Body of pancreas (tissue), 4 donors: ENCODE results near the gene ZNF37A. TPM values are rescaled to one million over a fixed set of nuclear protein-coding genes. Genes with fewer than 3 reads are reported as not detected.

ENCODE experiments used
- ATAC-seq: fragments of 150-250 bp; one replicate; pipeline ENCODE4 v1.9.1; 2016
- DNase-seq, 4 donors: peaks; one replicate each; pipeline ENCODE4 v3.0.0-alpha.2; 2019
- H3K27ac ChIP-seq, 4 donors: fragments of 200-600 bp; sonication (generic); 1 replicate in 3 of 4; 2 replicates in 1 of 4; pipeline versions ENCODE4 v1.5.1 to v1.6.1; 2016 to 2019; ENCODE audit warnings: mild to moderate bottlenecking in 1 of 4, mixed read lengths in 1 of 4, moderate library complexity in 1 of 4
- H3K27me3 ChIP-seq, 2 donors: fragments of 200-600 bp; sonication (generic); one replicate each; pipeline ENCODE4 v1.6.0; 2016; ENCODE audit warnings: mild to moderate bottlenecking in 1 of 2
- H3K36me3 ChIP-seq, 2 donors: fragments of 200-600 bp; sonication (generic); replicated peaks in 1 of 2; 2 replicates each; pipeline ENCODE4 v1.5.1; 2016; ENCODE audit warnings: low read depth in 2 of 2; ENCODE audit not compliant: insufficient read depth in 1 of 2
- H3K4me1 ChIP-seq: fragments of 200-600 bp; sonication (generic); one replicate; pipeline ENCODE4 v1.6.0; 2016
- H3K4me3 ChIP-seq, 2 donors: fragments of 200-600 bp; sonication (generic); 1 replicate in 1 of 2; 2 replicates in 1 of 2; pipeline ENCODE4 v1.5.1; 2016 to 2019
- H3K9me3 ChIP-seq, 3 donors: fragments of 200-600 bp; sonication (generic); 1 replicate in 2 of 3; 2 replicates in 1 of 3; pipeline ENCODE4 v1.5.1; 2016
- POLR2A ChIP-seq, 3 donors: fragments of 450-650 bp; IDR thresholded peaks; one replicate each; pipeline ENCODE4 v1.6.1; 2016; ENCODE audit warnings: antibody characterized with exemption in 3 of 3, mild to moderate bottlenecking in 2 of 3
- WGBS, 2 donors: methylation state at CpG; one replicate each; pipeline ENCODE4 v1.1.5; 2017; 5-methylcytosine and 5-hydroxymethylcytosine counted together
- intact Hi-C: fragments of 100-400 bp; cut with DNase I; formaldehyde crosslinking; loops from one replicate; pipeline ENCODE4 v1.15.1; 2023
- total RNA-seq, 2 donors: library from RNA; depleted of rRNA; stranded (reverse); fragments of >200 nt; gene quantifications; one replicate each; pipeline ENCODE4 v1.1.0, GENCODE V29; 2016
- TF ChIP-seq, protein P1 (sequence below), 7 experiments: fragments of 450-650 bp in 4 of 7; fragments of 200-600 bp in 3 of 7; sonication (generic) in 3 of 7; IDR thresholded peaks; one replicate each; pipeline ENCODE4 v1.5.1; 2016 to 2019; ENCODE audit warnings: antibody characterized with exemption in 7 of 7

Gene ZNF37A
- total RNA-seq, 2 donors from 2014 or later: 21.4 to 23.3 TPM

- 5 to 6% methylated on average over 15 to 16 of the region's 16 CpGs for WGBS, 2 donors
- Histone ChIP-seq H3K9me3 (no peaks in the 10 kb centered on the region), H3K27ac (peak overlapping the region; percentile 86 to 91 (median 88)), H3K27me3 (no peaks in the 10 kb centered on the region), H3K36me3 (peaks cover 0 to 13% of the 10 kb centered on the region in 2 donors), H3K4me1 (peaks cover 18% of the 10 kb centered on the region), H3K4me3 (peak overlapping the region; percentile 63 to 88)
- intact Hi-C loops: loop anchor here (10.0 kb wide), 1 partner anchor 89 kb away; no protein-coding TSS in a partner anchor
- ATAC-seq (peak; percentile 36), DNase-seq (no peak)
- TF ChIP-seq POLR2A (IDR thresholded peaks at IDR 0.05): no peak
- TF ChIP-seq, protein P1, sequence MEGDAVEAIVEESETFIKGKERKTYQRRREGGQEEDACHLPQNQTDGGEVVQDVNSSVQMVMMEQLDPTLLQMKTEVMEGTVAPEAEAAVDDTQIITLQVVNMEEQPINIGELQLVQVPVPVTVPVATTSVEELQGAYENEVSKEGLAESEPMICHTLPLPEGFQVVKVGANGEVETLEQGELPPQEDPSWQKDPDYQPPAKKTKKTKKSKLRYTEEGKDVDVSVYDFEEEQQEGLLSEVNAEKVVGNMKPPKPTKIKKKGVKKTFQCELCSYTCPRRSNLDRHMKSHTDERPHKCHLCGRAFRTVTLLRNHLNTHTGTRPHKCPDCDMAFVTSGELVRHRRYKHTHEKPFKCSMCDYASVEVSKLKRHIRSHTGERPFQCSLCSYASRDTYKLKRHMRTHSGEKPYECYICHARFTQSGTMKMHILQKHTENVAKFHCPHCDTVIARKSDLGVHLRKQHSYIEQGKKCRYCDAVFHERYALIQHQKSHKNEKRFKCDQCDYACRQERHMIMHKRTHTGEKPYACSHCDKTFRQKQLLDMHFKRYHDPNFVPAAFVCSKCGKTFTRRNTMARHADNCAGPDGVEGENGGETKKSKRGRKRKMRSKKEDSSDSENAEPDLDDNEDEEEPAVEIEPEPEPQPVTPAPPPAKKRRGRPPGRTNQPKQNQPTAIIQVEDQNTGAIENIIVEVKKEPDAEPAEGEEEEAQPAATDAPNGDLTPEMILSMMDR (IDR thresholded peaks at IDR 0.05): no peak
Observed at GRCh38 chr10:38093816-38094157, 350 bp upstream of the ZNF37A start.

DNA sequence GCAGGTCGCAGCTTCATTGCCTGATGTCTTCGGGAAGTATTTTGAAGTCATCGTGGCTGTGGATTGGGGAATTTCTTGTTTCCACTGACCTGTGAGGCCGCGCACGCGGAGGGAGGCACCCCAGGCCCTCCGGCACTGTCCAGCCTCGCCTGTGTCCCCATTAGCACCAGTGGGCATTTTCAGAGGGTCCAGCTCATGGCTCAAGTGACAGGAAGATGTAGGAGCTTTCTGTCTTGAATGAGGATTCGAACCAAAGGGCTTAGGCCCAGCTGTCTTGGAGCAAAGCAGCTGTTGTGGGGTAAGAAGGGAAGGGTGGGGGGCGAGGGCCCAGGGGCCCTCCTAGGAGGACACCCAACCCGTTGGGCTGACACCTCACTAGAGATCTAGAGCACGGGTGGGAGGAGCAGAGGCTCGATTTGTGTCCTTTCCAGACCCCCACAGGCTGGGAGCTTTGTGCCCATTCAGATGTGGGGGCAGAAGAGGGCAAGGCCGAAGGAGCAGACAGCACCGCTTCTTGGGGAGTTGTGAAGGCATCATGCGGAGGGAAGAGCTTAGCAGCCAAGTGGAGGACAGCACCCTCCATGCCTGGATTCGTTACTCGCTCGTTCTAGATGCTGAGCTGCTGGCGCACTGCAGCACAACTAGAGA is 914 bp downstream of the ZNF37A start:
- 47 to 95% methylated on average over 10 to 21 of the region's 21 CpGs for WGBS, 2 donors
- H3K4me3 ChIP-seq: peak overlapping the region; percentile 88 to 90
- TF ChIP-seq, protein P1 (IDR thresholded peaks at IDR 0.05): no peak
- TF ChIP-seq POLR2A (IDR thresholded peaks at IDR 0.05): no peak
- intact Hi-C loops: loop anchor here (10.0 kb wide), 1 partner anchor 90 kb away; no protein-coding TSS in a partner anchor
- DNase-seq (peak in 1 of 4 donors; percentile 15), ATAC-seq (no peak)
- peaks cover 0 to 19% of the 10 kb centered on the region in 2 donors for H3K36me3 ChIP-seq
- H3K9me3 ChIP-seq: no peaks in the 10 kb centered on the region
- H3K27ac ChIP-seq: peak overlapping the region; percentile 86 to 91 (median 88)
- H3K4me1 ChIP-seq: peaks cover 18% of the 10 kb centered on the region
- H3K27me3 ChIP-seq: no peaks in the 10 kb centered on the region

DNA sequence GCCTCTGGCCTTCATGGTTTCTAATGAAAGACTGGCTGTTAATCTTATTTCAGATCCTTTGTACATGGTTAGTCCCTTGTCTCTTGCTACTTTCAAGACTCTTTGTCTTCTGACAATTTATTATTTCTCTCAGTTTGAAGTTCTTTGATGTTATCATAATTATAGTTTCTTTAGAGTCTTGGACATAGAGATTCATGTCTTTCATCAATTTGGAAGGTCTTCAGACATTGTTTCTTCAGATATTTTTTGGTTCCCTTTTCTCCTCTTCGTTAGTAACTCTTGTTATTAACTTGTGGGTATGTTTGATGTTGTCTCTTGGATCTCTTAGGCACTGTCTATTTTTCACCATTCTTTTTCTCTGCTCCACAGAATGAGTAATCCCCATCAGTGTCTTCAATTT is 8.7 kb downstream of the ZNF37A start:
- Histone ChIP-seq H3K4me1 (no peaks in the 10 kb centered on the region), H3K27ac (no peak overlapping the region), H3K36me3 (peaks cover 15 to 27% of the 10 kb centered on the region in 2 donors), H3K4me3 (no peak overlapping the region), H3K27me3 (no peaks in the 10 kb centered on the region), H3K9me3 (peaks cover 0 to 40% (median 0%) of the 10 kb centered on the region in 3 donors)
- DNase-seq (no peak), ATAC-seq (no peak)
- intact Hi-C loops: loop anchor here (10.0 kb wide), 1 partner anchor 238 kb away; no protein-coding TSS in a partner anchor
- no peak for TF ChIP-seq POLR2A (IDR thresholded peaks at IDR 0.05)
- TF ChIP-seq, protein P1 (IDR thresholded peaks at IDR 0.05): no peak
- WGBS, 2 donors: 93 to 100% methylated on average over 1 of the region's 1 CpG

- Histone ChIP-seq H3K27me3 (no peaks in the 10 kb centered on the region), H3K4me3 (no peak overlapping the region), H3K9me3 (peaks cover 0 to 47% (median 0%) of the 10 kb centered on the region in 3 donors), H3K4me1 (no peaks in the 10 kb centered on the region), H3K36me3 (peaks cover 15 to 25% of the 10 kb centered on the region in 2 donors), H3K27ac (no peak overlapping the region)
- TF ChIP-seq POLR2A (IDR thresholded peaks at IDR 0.05): no peak
- ATAC-seq (no peak), DNase-seq (no peak)
- 95 to 98% methylated on average over 3 of the region's 3 CpGs for WGBS, 2 donors
- intact Hi-C loops: loop anchor here (10.0 kb wide), 1 partner anchor 239 kb away; no protein-coding TSS in a partner anchor
Observed at GRCh38 chr10:38103756-38104155, 9.6 kb downstream of the ZNF37A start.

GRCh38 chr10:38112159-38112558 is 18.0 kb downstream of the ZNF37A start:
- no peaks in the 10 kb centered on the region for H3K27me3 ChIP-seq
- H3K9me3 ChIP-seq: peaks cover 0 to 58% (median 4%) of the 10 kb centered on the region in 3 donors
- H3K4me1 ChIP-seq: no peaks in the 10 kb centered on the region
- TF ChIP-seq, protein P1 (IDR thresholded peaks at IDR 0.05): no peak
- no peak for TF ChIP-seq POLR2A (IDR thresholded peaks at IDR 0.05)
- intact Hi-C loops: no loop called here
- WGBS, 2 donors: 82 to 95% methylated on average over 2 of the region's 2 CpGs
- H3K4me3 ChIP-seq: no peak overlapping the region
- no peak overlapping the region for H3K27ac ChIP-seq
- peaks cover 33 to 37% of the 10 kb centered on the region in 2 donors for H3K36me3 ChIP-seq
- no peak for ATAC-seq
- DNase-seq: no peak
